Peyer's patch (tissue), 4 donors: ENCODE results near the gene KHDRBS1.

Experiments
- CTCF ChIP-seq, 6 experiments: fragments of 450-650 bp in 4 of 6; fragments of 200-600 bp in 2 of 6; sonication (generic) in 1 of 6; IDR thresholded peaks; one replicate each; pipeline ENCODE4 v1.5.1; 2017 to 2019; ENCODE audit warnings: antibody characterized with exemption in 6 of 6, mild to moderate bottlenecking in 3 of 6, moderate library complexity in 1 of 6
- POLR2A ChIP-seq, 2 donors: fragments of 450-650 bp; IDR thresholded peaks; one replicate each; pipeline ENCODE4 v1.5.1; 2017; ENCODE audit warnings: antibody characterized with exemption in 2 of 2, mild to moderate bottlenecking in 2 of 2, moderate library complexity in 2 of 2

- TF ChIP-seq CTCF (IDR thresholded peaks at IDR 0.05) (no peak), POLR2A (IDR thresholded peaks at IDR 0.05) (no peak)
Observed at GRCh38 chr1:31970873-31971272, 42.8 kb upstream of the KHDRBS1 start.
